Right lobe of liver (tissue), 4 donors: ENCODE results near the gene BEST2.
A peak's percentile ranks its signal among the peaks of the same experiment; 100 is the strongest.

Experiments used
- POLR2A ChIP-seq: fragments of 450-650 bp; IDR thresholded peaks from one replicate; pipeline ENCODE4 v1.6.1; 2017; ENCODE audit warnings: antibody characterized with exemption, mild to moderate bottlenecking
- TF ChIP-seq, protein P1 (sequence below), 4 donors: fragments of 200-600 bp in 3 of 4; fragments of 450-650 bp in 1 of 4; IDR thresholded peaks; one replicate each; pipeline versions ENCODE4 v1.5.1 to v1.8.0; 2016 to 2022; ENCODE audit warnings: antibody characterized with exemption in 4 of 4, mild to moderate bottlenecking in 2 of 4
- donor health status: DM: no; HTN: no; CAD: no.
- donor health status: DM: no; HTN: no; CAD: no.
- donor health status: DM: no; HTN: yes; CAD: no.

DNA sequence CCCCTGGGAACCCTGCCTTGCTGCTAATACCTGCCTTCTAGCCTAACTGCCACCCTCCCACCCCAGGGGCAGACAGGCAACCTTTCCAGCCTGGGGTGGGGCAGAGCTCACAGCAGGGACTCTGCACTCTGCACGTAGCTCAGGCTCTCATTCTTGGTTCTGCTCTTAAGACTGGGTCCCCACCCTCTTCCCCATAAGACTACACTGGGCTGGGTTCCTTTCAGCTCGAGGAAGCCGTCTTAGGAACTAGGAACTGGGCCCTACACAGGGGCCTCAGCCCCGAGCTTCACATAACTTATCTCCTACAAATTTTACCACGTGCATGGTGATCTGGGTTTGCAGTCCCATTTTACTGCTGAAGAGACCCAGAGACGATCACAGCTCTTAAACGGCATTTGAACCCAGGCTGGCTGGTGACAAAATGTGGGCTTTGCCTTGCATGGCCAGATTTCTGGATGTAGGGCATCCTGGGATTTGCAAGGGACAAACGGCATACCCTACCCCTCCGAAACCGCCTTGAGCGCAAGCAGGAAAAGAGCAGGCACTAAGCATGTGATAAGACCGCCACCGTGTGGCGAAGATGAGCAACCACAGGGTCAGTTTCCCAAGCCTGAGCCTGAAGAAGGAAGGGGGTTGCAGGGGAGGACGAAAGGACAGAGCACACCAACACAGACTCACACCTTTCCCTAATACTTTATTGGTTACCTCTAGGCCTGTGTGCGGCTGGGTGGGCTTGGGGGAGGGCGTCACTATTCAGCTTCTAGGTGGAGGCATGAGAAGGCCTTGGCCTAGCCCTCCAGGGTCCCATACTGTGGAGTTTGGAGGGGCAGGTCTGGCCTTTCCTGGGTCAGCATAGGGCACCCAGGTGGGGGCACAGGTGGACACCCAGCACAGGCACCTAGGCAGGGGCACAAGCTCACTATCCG lies 44.8 kb downstream of the BEST2 start:
- TF ChIP-seq, protein P1, sequence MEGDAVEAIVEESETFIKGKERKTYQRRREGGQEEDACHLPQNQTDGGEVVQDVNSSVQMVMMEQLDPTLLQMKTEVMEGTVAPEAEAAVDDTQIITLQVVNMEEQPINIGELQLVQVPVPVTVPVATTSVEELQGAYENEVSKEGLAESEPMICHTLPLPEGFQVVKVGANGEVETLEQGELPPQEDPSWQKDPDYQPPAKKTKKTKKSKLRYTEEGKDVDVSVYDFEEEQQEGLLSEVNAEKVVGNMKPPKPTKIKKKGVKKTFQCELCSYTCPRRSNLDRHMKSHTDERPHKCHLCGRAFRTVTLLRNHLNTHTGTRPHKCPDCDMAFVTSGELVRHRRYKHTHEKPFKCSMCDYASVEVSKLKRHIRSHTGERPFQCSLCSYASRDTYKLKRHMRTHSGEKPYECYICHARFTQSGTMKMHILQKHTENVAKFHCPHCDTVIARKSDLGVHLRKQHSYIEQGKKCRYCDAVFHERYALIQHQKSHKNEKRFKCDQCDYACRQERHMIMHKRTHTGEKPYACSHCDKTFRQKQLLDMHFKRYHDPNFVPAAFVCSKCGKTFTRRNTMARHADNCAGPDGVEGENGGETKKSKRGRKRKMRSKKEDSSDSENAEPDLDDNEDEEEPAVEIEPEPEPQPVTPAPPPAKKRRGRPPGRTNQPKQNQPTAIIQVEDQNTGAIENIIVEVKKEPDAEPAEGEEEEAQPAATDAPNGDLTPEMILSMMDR (IDR thresholded peaks at IDR 0.05): peak; percentile 83 to 97 (median 89)
- peak; percentile 21 for TF ChIP-seq POLR2A
